Fibroblast of peridontal ligament (primary cell): ENCODE results near the gene MPRIP.
A peak's percentile ranks its signal among the peaks of the same experiment; 100 is the strongest.
"Not testable (repeated sequence)": the region's sequence is repeated elsewhere in the genome, so short reads cannot be mapped to it uniquely, and the experiment has no call there.

Source experiments
- DNase-seq: peaks from one replicate; pipeline ENCODE4 v3.0.0-alpha.2; 2010; ENCODE audit errors: extremely low read depth

The MPRIP gene

GRCh38 chr17:17186551-17187505 is 144.6 kb downstream of the MPRIP start:
- no peak for DNase-seq

GRCh38 chr17:17188586-17188985 is 146.3 kb downstream of the MPRIP start:
- no peak for DNase-seq

GRCh38 chr17:17189559-17189958 is 147.3 kb downstream of the MPRIP start:
- DNase-seq, result no peak

GRCh38 chr17:17190188-17190587 is 147.9 kb downstream of the MPRIP start:
- DNase-seq, result no peak

GRCh38 chr17:17191346-17191792 is 149.1 kb downstream of the MPRIP start:
- DNase-seq, result peak; percentile 60

- no peak for DNase-seq
These were observed 149.7 kb downstream of the MPRIP start for GRCh38 chr17:17191961-17192381.

- not testable (repeated sequence) for DNase-seq
These were observed 153.2 kb downstream of the MPRIP start for GRCh38 chr17:17195466-17195865.

GRCh38 chr17:17196776-17197175 is 154.5 kb downstream of the MPRIP start:
- no peak for DNase-seq

- no peak for DNase-seq
These were observed 156.0 kb downstream of the MPRIP start for GRCh38 chr17:17198281-17198680.

- DNase-seq, result no peak
These were observed 158.1 kb downstream of the MPRIP start for GRCh38 chr17:17200311-17200710.

- peak; percentile 60 for DNase-seq
These were observed 158.6 kb downstream of the MPRIP start for GRCh38 chr17:17200831-17201230.

GRCh38 chr17:17201271-17201670 is 159.0 kb downstream of the MPRIP start:
- DNase-seq, result no peak

GRCh38 chr17:17201907-17202306 is 159.7 kb downstream of the MPRIP start:
- no peak for DNase-seq

- DNase-seq, result no peak
These were observed 161.0 kb downstream of the MPRIP start for GRCh38 chr17:17203173-17203730.

- DNase-seq, result no peak
These were observed 161.9 kb downstream of the MPRIP start for GRCh38 chr17:17204041-17204591.

GRCh38 chr17:17204635-17205231 is 162.5 kb downstream of the MPRIP start:
- DNase-seq, result no peak

- no peak for DNase-seq
These were observed 163.3 kb downstream of the MPRIP start for GRCh38 chr17:17205368-17206123.

- DNase-seq, result peak; percentile 50
These were observed 164.1 kb downstream of the MPRIP start, which contains the start of gene PLD6 for GRCh38 chr17:17206124-17206912. PLD6 (minus strand) TSS chr17:17206333; CDS start chr17:17206286, 47 bp downstream.

- no peak for DNase-seq
These were observed 164.7 kb downstream of the MPRIP start for GRCh38 chr17:17206913-17207335.

- no peak for DNase-seq
These were observed 165.7 kb downstream of the MPRIP start for GRCh38 chr17:17207998-17208397.

GRCh38 chr17:17213775-17214174 is 171.5 kb downstream of the MPRIP start:
- DNase-seq, result no peak
